GM21526 (cell line): ENCODE results near the gene GCM1.

Experiments used
- ATAC-seq: cut with Tn5 transposase; IDR thresholded peaks from one replicate; pipeline ENCODE4 v1.9.1; 2021; ENCODE audit warnings: moderate library complexity; ENCODE audit not compliant: unreplicated experiment, low FRiP score

The GCM1 gene

GRCh38 chr6:53111865-53112264, 36.8 kb downstream of the GCM1 start:
- ATAC-seq = no peak

- no peak for ATAC-seq
These were observed 39.0 kb downstream of the GCM1 start for GRCh38 chr6:53109612-53110011.

DNA sequence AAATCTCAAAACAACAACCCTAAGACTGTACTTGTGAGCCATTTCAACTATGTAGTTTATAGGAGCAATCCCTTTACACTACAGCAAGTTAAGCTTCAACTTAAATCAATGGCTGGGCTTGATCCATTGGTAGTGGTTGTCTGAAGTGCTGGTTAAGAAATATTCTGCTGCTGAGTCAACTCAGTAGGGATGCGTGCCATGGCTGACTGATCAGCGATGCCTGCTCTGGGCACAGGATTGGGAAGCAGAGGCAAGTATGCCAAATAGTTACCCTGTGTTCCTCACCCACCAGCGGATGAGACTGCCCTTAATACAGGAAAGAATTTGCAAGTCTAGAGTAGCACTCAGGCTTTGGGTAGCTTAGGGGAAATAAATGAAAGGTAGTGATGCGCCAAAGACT, 41.5 kb downstream of the GCM1 start:
- no peak for ATAC-seq

GRCh38 chr6:53104916-53105315, 43.7 kb downstream of the GCM1 start:
- no peak for ATAC-seq

DNA sequence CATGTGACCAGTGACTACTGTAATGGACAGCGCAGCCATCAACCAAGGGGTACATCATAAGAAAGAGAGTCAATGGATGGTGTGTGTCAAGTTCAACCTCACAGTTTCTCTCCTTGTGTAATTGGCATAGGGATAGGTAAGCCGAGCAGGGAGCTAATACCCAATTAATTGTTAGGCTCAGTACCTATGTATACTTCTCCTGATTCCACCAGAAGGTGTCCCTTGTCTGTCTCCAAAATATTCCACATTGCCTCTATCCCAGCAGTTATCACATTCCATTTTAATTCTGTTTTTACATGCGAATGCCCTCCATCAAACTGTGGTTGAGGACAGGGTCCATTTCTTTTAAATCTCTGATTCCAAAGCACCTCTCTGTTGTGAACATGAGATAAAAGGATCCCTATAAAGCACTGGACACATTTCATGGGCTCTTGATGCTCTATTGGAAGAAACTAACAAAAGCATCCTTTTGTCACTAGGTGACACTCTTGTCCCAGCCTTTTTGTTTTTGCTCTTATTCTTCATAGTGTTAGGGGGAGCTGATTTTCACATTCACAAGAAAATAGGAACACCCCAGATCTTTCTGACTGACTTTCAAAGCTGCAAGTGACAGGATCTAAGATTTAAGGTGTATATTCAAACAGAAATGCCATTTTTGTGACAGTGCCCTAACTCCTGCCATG, 44.5 kb downstream of the GCM1 start:
- no peak for ATAC-seq

DNA sequence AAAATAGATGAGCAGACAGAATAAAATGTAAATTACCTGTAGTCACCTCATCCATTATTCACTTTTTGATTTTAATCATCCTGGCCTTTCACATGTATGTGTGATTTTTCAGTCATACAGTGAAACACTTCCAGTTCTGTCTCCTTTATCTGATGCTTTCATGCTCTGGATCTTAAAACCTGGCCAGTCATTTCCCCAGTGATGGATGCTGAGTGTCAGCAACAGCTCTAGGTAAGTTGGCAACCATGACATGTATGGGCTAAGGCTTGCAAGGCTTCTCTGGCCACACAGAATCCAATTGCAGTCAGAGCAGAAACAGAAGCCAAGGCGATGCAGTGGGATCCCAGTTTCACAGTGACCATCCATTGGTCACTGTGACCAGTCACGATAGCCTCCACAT, 47.6 kb downstream of the GCM1 start:
- ATAC-seq = no peak

DNA sequence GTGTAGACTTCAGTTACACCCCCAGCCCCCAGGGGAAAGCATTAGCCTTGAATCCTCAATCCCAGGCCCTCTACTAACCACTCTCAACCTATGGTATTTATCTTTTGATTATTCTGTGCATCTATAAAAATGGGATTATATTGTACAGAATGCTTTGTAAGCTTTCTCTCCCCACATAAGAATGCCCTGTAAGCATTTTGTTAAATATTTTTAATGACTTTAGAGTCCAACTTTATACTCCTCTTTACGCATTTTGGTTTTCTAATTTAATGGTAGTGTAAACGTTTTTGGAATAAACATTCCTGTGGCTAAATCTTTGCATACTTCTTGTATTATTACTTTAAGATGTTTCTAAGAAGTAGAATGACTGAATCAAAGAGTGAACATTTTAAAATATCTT, 48.1 kb downstream of the GCM1 start:
- ATAC-seq = no peak

DNA sequence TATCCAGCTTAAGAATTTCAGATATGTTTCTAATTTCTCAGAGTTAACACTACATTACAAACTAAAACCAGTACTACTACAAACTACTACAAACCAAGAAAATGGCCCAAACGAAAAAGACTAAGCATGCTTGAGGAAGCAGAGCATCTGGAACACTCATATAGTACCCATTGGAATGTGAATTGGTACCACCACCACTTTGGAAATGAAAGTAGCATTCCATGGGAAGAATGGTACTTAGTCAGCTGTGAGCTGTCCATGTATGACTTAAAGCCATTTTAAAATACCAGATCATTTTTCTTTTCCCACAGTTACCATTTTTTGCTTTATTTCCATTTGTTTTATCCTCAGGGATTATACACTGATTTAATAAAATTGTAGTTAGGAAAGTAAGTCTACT, 52.9 kb downstream of the GCM1 start:
- no peak for ATAC-seq

DNA sequence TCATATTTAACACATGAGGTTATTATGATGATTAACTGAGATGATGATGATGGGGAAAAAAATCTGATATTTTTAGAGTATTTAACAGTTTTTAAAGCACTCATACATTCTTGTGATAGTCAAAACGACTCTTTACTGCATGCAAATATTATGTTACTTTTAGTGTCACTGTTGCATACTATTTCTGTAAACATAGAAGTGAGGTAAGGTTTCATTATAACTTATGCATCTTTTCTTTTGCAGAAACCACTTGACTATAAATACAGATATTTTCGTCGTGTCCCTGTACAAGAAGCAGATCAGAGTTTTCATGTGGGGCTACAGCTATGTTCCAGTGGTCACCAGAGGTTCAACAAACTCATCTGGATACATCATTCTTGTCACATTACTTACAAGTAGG, 53.4 kb downstream of the GCM1 start:
- ATAC-seq = no peak

- ATAC-seq = no peak
These were observed 58.1 kb downstream of the GCM1 start for GRCh38 chr6:53090576-53090975.

- no peak for ATAC-seq
These were observed 58.7 kb downstream of the GCM1 start for GRCh38 chr6:53089948-53090347.

- no peak for ATAC-seq
These were observed 62.3 kb downstream of the GCM1 start for GRCh38 chr6:53086302-53086701.

- ATAC-seq = no peak
These were observed 67.8 kb downstream of the GCM1 start for GRCh38 chr6:53080813-53081212.
